Anterior cingulate cortex (tissue), 58 donors: ENCODE measurements around the gene CELA1.
A peak's percentile ranks its signal among the peaks of the same experiment; 100 is the strongest.

Experiments
- DNase-seq, 58 donors: peaks; one replicate each; lab custom pipeline; 2025; lab: John Stamatoyannopoulos, UW

CELA1 gene

DNA sequence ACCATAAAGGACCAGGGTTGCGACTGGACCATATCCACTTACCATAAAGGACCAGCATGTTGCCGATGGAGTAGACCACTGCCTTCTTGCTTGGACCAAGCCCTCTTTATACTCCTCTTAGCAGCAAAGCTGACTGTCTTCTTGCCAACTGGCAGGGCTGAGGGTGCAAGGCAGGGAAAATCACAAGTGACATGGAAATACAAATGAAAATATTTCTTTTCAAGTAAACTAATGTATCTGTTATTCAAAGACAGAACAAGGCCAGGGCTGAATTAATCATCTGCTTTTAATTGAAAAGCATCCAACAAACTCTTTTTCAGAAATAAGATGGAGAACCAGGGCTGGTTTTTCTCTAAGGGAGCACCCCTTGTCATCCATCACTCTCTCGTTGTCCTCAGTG lies at the start of gene CELA1:
Gene CELA1, minus strand, starts transcription at position 99 of the 400 bp plus-strand sequence. Its CDS starts 41 bp downstream, at position 58.
- no peak for DNase-seq

DNA sequence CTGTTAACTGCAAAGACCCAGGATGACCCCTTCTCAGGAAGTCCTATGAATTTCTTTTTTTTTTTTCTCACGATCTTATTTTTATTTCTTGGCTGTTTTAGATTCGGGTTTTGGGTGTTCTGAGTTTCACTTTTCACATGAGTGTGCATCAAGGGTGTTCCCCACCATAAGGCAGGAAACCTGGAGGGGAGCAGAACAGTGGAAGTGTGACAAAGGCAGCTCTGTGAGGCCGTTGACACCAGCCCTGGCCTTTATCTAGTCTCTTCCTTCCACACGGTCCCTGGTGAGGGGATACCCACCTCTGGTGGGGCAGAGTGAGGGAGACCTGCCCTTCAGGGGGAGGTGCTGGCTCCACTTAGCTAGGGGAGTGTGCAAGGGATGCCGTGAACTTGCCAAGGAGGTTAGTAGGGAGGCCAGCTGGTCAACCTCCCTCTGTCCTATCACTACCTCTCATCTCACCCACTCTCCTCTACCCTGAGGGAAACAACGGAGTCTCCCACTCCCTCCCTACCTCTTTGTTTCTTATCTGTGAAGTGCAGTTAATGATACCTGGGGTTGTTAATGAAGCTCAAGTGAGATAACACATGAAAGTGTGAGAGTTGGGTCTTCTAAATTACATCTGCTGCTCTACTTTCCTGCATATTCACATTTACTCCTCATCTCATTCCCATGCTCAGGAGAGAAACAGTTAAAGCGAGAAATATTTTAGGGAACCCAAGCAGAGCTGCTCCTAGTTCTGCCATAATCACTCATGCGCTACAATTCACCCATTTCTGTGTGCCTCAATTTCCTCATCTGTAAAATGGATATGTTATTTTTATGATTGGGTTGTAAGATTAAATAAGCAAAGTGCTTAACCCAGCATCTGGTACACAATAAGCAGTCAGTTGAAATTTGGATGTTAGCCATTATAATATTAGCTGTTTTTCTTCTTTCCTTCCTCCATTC lies 49.1 kb upstream of the CELA1 start:
- DNase-seq = no peak

DNA sequence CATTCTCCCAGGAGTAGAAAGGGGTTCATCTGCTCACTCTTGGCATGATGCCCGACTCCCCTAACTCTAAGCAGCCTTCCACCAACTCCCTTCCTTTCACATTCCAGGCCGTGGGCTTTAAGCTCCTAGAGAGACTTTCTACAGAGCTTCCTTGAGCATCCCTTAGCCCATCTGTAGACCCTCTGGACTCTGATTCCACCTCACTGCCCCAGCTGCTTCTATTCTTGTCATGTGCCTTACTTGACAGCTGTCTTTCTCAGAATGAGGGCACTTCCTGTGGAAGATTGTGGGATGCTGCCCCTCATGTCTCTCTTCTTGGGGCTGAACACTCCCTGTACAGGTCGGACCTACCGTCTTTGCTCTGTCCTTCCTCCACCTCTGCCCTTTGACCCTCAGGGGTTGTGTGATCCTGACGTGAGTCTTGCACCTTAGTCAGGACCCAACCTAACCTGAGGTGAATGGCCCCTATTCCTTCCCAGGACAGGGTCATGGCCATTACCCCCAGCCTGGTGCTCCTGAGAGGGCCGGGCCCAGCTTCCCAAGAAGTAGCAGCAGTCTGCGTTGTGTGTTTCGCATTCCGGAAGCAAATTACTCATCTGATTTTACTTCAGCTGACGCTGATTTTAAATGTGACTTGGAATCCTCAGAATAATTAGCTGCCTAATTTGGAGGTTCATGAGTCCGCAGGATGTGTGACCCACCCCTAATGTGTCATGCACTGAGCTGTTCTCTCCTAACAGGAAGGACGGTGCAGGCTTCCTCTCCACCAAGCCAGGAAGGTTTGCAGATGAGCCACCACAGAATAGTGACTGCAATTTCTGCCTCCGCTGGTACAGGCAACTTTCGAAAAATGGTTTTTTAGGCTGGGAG lies 47.4 kb upstream of the CELA1 start:
- DNase-seq = no peak

DNA sequence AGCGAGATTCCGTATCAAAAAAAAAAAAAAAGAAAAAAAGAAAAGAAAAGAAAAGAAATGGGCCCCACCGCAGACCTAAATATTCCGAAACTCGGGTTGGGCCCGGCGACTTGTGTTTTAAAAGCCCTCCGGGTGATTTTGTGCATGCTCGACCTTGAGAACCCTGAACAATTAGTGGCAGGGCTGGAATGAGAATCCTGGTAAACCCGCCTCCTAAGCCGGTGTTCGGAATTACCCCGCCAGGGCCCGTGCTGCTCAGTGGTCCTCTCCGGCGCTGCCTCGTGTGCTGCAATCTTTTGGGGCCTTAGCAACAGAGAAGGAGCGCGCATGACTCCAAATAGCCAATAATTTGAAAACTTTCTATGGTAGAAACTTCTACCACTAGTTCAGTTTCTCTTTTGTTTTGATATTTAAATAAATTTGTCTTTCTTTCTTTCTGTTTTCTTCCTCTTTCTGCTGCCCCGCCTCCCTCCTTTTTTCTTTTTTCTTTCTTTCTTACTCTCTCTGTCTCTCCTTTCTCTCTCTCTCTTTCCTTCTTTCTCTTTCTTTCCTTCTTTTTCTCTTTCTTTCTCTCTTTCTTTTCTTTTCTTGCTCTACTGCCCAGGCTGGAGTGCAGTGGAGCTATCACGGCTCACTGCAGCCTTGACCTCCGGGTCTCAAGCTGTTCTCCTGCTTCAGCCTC lies 46.2 kb upstream of the CELA1 start:
- peak in 3 of 58 donors; percentile 28 to 29 (median 28) for DNase-seq

DNA sequence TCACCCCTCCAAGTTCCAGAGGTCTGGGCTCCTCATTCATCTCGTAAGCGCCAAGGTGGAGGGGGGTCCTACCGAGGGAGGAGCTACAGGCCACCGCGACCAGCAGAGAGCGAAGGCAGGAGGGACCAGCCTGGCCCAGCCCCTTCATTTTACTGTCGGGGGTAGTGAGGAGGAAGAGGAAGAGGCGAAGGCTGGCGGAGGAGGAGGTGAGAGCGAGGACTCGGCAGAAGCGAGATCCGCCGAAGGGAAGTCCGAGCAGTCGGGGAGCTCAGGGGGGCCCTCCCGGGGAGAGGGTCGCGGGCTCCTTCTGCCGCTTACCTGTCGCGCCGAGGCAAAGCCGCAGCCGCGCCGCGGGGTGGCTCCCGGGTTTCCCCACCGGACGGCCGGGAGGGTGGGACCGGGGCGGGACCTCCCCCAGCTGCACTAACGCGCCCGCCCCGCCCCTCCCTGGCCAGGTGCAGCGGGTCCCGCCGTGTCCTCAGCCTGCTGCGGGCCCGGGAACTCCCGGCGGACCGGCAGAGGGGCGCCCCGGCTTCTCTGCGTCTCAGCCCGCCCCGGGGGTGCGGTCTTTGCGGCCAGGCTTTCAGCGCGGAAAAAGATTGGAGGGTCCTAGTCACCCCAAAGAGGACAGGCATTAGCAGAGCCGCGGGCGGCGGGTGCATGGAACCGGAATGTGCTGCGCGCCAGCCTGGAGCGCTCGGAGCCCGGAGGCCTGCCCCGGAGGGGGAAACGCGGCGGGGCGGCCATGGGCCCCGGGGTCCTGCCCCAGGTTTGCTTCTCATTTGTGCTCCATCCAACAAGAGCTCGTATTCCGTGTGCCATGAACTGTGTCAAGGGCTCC lies 45.0 kb upstream of the CELA1 start, which contains the start of gene GALNT6:
Gene GALNT6, minus strand, starts transcription at position 124 of the 841 bp plus-strand sequence. CDS start 11,625 bp downstream, outside the sequence.
- DNase-seq = peak in 11 of 58 donors; percentile 33 to 67 (median 55)

DNA sequence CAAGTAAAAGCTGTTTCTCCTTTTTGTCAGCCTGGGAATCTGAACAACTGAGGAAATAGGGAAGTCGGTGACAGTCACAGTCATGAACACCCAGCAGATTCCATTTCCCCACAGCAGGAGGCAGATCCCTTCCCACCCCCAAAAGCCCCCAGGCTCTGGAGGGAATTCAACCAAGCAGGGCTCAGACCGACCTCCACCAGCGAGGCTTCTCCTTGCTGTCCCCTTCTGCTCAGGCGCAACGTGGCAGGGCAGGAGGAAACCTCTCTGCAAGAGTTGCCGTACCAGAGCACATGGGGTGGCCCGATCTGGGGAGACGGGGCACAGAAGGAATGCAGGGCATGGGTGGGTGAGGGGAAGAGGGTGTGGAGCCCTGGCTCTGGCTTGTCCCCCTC lies 44.4 kb upstream of the CELA1 start:
- DNase-seq = peak in 16 of 58 donors; percentile 4 to 66 (median 46)

DNA sequence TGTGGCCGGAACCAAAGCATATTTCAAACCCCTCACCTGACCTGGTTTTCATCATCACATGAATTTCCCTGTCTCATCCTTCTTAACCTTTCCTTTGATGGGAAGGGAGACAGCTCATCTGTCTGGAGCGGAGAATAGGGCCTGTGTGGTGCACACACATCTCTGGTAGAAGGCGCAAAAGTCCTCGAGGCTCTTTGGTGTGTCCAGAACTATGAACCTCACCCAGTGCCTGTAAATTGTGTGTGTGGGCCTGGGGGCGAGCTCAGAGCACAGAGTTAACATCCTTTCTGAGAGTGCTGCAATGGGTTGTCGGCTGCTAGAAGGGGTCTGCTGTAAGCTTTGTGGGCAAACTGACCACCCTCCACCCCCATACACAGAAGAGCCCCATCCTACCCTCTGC lies 44.0 kb upstream of the CELA1 start:
- no peak for DNase-seq

DNA sequence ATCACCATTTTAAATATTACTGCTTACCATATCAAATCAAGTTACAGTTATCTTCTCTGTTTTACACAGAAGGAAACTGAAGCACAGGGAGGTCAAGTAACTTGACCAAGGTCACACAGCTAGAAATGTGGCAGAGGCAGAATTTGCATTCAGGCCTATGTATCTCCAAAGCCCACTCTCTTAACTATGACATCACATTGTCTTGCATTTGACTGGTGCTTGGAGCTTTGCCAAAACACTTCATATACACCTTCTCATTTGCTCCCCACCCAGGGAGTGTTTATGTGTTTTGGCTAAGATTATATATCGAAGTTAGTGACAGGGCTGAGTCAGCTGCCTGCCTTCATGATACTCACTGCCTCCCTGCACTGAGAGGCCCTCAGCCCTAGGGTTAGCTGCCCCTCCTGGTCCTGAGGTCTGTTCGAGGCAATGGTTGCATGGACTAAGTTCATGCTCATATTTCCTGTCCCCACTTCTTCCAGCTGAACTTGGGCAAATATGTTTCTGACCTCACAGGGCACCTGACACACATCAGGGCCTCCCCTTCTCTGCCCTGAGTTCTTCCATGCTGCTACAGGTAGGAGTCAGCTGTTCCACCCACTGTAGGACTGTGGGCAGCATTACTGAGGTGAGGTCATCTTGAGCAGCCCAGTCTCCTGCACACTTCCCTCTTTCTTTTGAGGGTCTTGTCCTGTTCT lies 43.0 kb upstream of the CELA1 start:
- peak in 2 of 58 donors; percentile 15 to 18 for DNase-seq

DNA sequence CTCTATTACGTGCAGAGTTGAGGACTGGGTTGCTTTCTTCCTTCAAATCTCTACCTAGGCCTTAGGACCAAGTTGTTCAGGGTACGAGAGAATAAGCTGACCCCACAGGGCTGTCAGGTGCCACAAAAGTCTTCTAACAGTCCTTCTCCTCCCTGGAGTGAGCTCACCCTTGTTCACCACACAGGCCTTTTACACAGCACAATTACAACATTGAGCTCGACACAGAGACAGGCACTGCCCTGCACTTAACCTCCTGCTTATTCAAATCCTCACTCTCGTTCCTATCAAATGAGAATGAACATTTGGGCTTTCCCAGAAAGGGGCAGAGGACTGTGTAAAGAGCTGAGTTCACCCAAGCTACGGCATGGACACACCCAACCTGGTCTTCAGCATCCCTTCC lies 42.4 kb upstream of the CELA1 start:
- DNase-seq = peak in 19 of 58 donors; percentile 5 to 61 (median 29)

DNA sequence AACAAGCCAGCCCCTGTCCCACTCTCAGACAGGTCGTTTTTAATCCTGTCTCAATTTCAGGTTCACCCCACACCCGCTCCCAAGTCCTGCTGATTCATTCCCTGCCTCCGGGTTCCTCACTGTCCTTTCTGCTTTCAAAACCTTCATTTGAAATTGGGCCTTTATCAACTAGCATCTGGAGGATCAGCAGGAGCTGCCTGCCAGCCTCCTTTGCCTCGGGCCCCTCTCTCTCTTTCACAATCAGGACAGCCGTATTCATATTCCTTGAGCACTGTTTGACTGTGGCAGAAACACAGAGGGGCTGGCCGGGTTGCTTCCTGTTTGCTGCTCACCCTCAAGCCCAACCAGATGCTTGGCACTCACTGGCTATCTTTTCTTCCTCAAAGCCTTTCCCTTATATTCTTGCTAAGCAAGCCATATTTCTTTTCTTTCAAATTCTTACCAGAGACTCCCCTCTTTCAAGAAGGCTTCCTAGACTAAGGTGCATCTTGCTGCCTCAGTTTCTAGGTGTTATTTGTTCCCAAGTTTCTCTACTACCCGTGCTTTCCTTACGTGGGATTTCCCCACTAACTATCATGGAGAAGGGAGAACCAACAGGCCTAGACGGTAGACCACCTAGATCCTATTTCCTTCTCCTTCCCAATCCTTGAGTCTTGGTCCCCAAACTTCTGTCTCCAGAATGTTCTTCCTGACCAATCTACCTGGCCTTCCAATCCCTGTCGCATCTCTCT lies 41.8 kb upstream of the CELA1 start:
- DNase-seq = peak in 7 of 58 donors; percentile 10 to 34 (median 22)

DNA sequence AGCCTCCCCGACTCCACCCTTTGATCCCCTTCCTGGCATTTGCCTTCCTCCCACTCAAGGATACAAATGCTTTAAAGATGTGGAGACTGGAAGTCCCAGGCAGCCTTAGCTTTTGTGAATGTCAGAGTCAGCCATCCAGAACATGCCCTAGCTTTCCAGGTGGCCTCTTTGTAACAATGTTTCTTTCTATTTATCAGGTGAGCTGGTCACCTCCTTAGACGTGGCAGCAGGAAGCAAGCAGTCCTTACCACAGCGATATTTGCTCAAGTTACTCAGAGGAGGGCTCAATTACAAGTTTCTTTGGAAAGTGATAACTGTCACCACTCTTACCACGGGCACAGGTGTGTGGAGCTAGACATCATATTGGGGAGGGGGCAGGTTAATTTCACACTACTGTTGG lies 39.9 kb upstream of the CELA1 start:
- no peak for DNase-seq

DNA sequence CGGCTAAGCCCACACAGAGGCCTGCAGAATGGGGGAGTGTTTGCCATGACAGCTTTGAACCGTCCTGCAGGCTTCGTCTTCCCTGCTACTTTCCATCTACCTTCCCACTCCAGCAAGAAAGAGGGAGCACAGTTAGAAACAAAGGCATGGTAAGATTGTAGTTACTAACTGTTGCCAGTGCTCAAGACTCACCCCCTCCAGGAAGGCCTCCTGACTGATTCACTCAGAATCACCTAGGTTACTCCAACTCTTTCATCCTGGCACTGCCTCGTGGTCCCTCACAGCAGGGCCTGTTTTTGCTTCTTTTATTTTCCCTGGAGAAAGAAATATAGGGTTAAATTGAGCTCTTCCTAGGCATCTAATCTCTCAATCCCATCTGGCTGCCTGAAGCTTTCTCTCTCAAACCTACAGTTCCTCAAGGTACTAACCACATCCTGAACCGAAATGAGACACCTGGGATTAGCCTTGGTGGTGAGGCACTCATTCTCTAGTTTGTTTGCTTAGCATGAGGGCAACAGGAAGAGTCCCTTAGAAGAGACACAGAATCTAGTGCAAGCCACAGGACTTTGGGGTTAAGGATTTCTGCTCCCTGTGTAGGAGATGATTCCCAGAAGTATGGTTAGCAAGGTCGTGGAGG lies 36.9 kb upstream of the CELA1 start:
- no peak for DNase-seq

DNA sequence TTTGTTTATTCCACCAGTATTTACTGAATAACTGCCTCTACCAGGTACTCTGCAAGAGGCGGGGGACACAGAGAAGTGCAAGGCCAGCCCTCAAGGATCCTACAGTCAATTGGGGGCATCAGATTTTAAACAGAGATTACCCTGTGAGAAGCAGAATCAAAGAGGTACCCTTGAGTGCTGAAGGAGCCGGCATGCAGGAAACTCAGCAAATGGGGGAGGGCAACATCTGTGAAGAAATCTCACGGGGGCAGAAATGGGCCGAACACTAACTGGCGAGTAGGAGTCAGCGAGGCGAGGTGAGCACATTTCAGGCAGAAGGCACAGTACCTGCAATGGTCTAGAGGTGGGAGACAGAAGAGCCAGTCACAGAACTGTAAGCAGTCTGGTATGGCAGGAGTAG lies 35.7 kb upstream of the CELA1 start:
- DNase-seq = no peak

DNA sequence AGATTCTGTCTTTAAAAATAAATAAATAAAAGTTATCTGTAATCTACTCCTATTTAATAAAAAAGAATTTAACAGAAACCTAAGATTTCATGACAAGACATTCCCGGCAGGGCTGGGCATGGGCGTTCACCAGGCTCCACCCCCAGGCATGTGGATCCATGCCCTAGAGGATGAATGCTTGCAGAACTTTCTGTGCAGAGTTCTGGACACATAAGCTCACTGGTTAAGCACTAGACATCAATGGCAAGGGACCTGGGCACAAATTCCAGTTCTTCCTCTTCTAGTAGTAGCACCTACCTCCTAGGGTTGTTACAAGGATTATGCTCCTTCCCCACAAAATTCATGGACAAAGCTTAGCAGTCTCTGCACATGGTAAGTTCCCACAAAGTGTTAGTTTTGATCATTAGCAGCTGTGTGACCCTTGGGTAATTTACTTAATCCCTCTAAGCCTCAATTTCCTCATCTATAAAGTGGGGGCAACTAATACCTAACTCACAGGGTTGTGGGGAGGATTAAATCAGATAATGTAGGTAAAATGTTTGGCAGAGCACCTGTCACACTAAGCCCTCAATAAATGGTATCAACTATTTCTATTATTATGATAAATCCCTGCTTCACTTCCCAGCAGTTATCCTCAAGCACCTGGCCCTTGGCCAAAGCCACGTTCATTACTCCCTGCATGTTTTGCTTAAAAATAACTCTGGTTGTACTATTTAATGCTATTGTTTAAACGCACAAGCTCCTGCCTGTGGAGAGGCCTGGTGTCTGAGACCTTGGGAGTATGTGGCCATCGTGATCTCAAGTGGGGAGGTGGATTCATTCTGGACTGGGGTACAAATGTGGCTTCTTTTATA lies 35.0 kb upstream of the CELA1 start:
- peak in 1 of 58 donors; percentile 31 for DNase-seq

DNA sequence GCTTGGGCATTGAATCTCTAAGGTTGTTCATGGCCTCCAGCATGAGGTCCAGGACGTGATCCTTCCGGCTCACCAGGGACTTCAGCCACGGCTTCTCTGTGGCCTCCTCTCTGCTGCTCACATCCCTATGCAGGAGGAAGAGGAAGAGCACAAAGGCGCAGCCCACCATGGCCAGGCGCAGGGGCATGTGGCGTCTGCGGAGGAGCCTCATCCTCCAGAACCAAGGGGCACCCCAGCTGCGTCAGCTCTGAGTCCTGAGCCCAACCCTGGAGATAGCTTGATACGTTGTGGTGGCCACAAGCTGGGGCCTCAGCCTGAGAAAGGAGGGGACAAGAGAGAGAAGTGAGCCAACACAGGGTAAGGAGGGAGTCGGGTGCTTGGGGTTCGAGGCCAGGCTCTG lies 33.1 kb upstream of the CELA1 start:
- DNase-seq = no peak

DNA sequence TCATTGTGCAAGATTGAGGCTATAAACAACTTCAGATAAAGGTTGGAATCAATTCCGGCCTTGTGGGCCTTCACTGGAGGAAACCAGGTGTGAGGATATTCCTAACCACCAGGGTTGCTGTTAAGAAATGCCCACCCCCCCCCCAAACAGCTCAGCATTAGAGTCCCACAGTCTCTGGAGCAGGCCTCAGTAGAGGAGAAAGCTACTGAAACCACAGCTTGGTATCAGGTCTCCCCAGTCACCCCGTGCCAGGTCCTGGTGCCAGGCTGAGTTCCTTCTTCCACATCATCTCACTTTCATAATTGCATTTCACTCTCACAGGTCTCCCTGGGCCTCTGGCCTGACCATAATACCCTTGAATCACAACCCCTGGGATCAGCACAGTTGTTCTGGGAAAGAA lies 32.3 kb upstream of the CELA1 start:
- no peak for DNase-seq
